A673 (cell line): ENCODE results near the gene ACVRL1. TPM values are rescaled to one million over a fixed set of nuclear protein-coding genes. Genes with fewer than 3 reads are reported as not detected.
A peak's percentile ranks its signal among the peaks of the same experiment; 100 is the strongest.

Source experiments
- BruUV-seq: library from RNA; stranded (reverse); fragments of 400-500 nt; replicated peaks from 2 replicates; lab custom pipeline; 2021; lab: Mats Ljungman, UMichigan
- CTCF ChIA-PET: fragments of 300-600 bp; sonication (Branson Sonifier 250); formaldehyde crosslinking; loops from one replicate; lab custom pipeline; 2022; ENCODE audit warnings: antibody characterized with exemption; lab: Charles Lee
- POLR2A ChIA-PET: fragments of 300-600 bp; sonication (Branson Sonifier 250); formaldehyde crosslinking; loops from one replicate; lab custom pipeline; 2022; ENCODE audit warnings: antibody characterized with exemption; ENCODE audit not compliant: low non-redundant PET; lab: Charles Lee
- DNase-seq: peaks from one replicate; pipeline ENCODE4 v3.0.0-alpha.2; 2015; ENCODE audit warnings: low spot score
- H3K27ac ChIP-seq: fragments of 200-600 bp; sonication (generic); 2 replicates; pipeline ENCODE4 v1.5.1; 2016; ENCODE audit warnings: mixed run types, low read depth, mild to moderate bottlenecking, mixed read lengths, antibody characterized with exemption, low read length; ENCODE audit not compliant: poor library complexity, severe bottlenecking
- H3K27me3 ChIP-seq: fragments of 200-600 bp; sonication (generic); replicated peaks from 2 replicates; pipeline ENCODE4 v1.6.1; 2017; ENCODE audit warnings: mixed run types, low read depth, mild to moderate bottlenecking, mixed read lengths, antibody characterized with exemption, low read length; ENCODE audit not compliant: insufficient read depth, poor library complexity
- H3K36me3 ChIP-seq: fragments of 200-600 bp; sonication (generic); 2 replicates; pipeline ENCODE4 v1.6.1; 2016; ENCODE audit warnings: mixed run types, mild to moderate bottlenecking, mixed read lengths, antibody characterized with exemption, low read length; ENCODE audit not compliant: insufficient read depth, poor library complexity, severe bottlenecking
- H3K4me1 ChIP-seq: fragments of 200-600 bp; sonication (generic); 2 replicates; pipeline ENCODE4 v1.6.1; 2017; ENCODE audit warnings: mixed run types, mild to moderate bottlenecking, mixed read lengths, antibody characterized with exemption, low read length; ENCODE audit not compliant: insufficient read depth, poor library complexity, severe bottlenecking
- H3K4me3 ChIP-seq: fragments of 200-600 bp; sonication (generic); 2 replicates; pipeline ENCODE4 v1.5.1; 2016; ENCODE audit warnings: low read depth, mixed run types, mild to moderate bottlenecking, mixed read lengths, low read length; ENCODE audit not compliant: poor library complexity, severe bottlenecking
- H3K9me3 ChIP-seq: fragments of 200-600 bp; sonication (generic); 2 replicates; pipeline ENCODE4 v1.6.1; 2016; ENCODE audit warnings: mixed run types, low read depth, mild to moderate bottlenecking, mixed read lengths, antibody characterized with exemption, low read length; ENCODE audit not compliant: poor library complexity, severe bottlenecking
- EZH2 ChIP-seq: fragments of 200-600 bp; sonication (generic); IDR thresholded peaks from 2 replicates; pipeline ENCODE4 v1.6.1; 2017; ENCODE audit warnings: borderline replicate concordance, low read depth, mild to moderate bottlenecking, mixed read lengths, antibody characterized with exemption, low read length; ENCODE audit not compliant: poor library complexity, severe bottlenecking
- intact Hi-C: fragments of 100-400 bp; cut with micrococcal nuclease; formaldehyde crosslinking; loops from one replicate; pipeline ENCODE4 v1.10.0; 2022; ENCODE audit not compliant: unreplicated experiment
- total RNA-seq: library from RNA; stranded (reverse); gene quantifications from 2 replicates; pipeline ENCODE4 v1.2.3, GENCODE V29; 2021
- TF ChIP-seq, protein P1 (sequence below): fragments of 300-800, 200-600 bp; sonication (generic); conservative IDR thresholded peaks from 2 replicates; pipeline ENCODE4 v1.5.1; 2017; ENCODE audit warnings: low read depth, mild to moderate bottlenecking, antibody characterized with exemption, low read length, moderate library complexity, mixed read lengths

The ACVRL1 gene
- total RNA-seq, 1 experiment from 2014 or later: 0.17 TPM

DNA sequence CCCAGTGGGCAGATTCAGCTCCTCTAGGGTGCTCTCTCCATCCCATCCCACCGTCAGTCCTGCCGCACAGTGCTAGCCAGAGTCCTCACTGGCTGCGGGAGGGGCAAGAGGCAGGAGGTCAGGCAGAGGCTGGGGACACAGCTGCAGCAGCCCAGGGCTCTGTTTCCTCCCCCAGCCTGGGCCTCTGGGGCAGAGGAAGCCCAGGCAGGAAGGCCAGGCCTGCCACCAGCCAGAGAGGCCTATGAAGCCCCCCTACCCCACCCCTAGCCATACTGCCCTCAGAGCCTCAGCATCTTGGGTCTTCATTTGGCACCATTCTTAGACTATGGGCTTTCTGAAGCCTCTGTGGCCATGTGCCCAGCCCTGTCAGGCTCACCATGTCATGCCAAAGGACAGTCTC lies 3.4 kb downstream of the ACVRL1 start:
- TF ChIP-seq EZH2: no peak
- TF ChIP-seq, protein P1, sequence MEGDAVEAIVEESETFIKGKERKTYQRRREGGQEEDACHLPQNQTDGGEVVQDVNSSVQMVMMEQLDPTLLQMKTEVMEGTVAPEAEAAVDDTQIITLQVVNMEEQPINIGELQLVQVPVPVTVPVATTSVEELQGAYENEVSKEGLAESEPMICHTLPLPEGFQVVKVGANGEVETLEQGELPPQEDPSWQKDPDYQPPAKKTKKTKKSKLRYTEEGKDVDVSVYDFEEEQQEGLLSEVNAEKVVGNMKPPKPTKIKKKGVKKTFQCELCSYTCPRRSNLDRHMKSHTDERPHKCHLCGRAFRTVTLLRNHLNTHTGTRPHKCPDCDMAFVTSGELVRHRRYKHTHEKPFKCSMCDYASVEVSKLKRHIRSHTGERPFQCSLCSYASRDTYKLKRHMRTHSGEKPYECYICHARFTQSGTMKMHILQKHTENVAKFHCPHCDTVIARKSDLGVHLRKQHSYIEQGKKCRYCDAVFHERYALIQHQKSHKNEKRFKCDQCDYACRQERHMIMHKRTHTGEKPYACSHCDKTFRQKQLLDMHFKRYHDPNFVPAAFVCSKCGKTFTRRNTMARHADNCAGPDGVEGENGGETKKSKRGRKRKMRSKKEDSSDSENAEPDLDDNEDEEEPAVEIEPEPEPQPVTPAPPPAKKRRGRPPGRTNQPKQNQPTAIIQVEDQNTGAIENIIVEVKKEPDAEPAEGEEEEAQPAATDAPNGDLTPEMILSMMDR: no peak
- Histone ChIP-seq H3K27ac (no peak overlapping the region), H3K4me3 (no peak overlapping the region), H3K9me3 (no peaks in the 10 kb centered on the region), H3K27me3 (no peaks in the 10 kb centered on the region), H3K4me1 (peaks cover 28% of the 10 kb centered on the region), H3K36me3 (no peaks in the 10 kb centered on the region)
- intact Hi-C loops: no loop called here
- DNase-seq: no peak
- no TSS peak for BruUV-seq
- CTCF ChIA-PET: no interaction called here
- POLR2A ChIA-PET: no interaction called here

DNA sequence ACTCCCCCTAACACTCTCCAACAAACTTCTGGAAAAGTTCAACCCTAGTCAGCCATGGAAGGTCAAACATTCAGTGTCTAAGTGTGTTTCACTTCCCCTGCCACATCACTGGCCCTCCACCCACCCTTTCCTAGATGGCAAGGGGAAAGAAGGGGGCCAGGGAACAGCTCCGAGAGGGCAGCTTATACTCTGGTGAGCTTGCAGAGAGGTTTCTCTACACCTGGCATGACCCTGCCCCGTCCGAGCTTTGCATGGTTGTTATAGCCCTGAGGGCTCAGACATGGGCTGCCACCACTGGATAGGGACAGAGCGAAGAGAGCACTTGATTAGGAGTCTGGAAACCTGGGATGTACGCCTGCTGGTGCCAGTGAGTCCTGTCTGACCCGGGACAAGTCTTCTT lies 4.0 kb downstream of the ACVRL1 start:
- H3K4me1 ChIP-seq: peaks cover 22% of the 10 kb centered on the region
- ChIA-PET CTCF (interaction anchor here (0.6 kb wide), 1 partner anchor 25 kb away, joined by 3 read pairs; no protein-coding TSS in a partner anchor), POLR2A (no interaction called here)
- H3K9me3 ChIP-seq: no peaks in the 10 kb centered on the region
- no peak overlapping the region for H3K4me3 ChIP-seq
- H3K27ac ChIP-seq: no peak overlapping the region
- TF ChIP-seq EZH2: no peak
- TF ChIP-seq, protein P1: no peak
- H3K27me3 ChIP-seq: no peaks in the 10 kb centered on the region
- no TSS peak for BruUV-seq
- intact Hi-C loops: no loop called here
- no peak for DNase-seq
- no peaks in the 10 kb centered on the region for H3K36me3 ChIP-seq

DNA sequence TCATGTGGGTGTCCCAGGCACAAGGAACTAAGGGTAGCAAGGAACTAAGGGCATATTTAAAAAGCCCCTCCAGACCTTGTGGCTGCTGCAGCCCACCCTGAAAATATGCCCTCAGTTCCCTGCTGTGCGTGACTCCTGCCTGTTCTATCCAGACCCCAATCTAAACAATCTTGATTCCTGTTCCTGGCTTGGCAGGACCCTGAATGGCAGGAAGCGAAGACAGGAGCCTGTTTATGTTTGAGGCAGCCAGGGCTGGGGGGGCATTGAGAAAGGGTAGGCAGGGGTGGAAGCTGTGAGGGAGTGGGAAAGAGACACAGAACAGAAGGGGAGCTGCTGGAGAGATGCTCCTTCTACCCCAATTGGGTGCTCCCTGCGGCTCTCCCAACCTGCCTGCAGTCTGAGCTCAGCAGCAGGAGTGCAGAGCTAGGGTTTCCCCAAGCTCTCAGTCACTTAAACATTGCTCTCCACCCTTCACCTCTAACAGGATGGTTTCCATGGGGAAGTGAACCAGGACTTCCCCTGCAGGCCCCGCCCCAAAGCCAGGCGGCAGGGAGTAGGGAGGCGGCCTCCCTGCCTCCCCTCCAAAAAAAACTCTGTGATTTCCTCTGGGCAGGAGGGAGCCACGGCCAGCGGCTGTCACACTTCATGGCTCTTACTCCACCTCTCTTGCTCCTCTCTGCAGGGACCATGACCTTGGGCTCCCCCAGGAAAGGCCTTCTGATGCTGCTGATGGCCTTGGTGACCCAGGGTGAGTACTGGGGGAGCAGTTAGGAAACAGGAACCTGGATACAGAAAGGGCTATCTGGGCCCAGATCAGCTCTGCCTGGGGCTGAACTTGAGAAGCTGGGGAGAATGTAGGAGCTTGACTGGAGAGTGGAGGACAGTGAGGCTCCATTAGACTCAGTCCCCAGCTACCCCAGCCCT lies 4.7 kb downstream of the ACVRL1 start:
- no peaks in the 10 kb centered on the region for H3K27me3 ChIP-seq
- H3K36me3 ChIP-seq: no peaks in the 10 kb centered on the region
- DNase-seq: peak; percentile 18
- no peak for TF ChIP-seq EZH2
- TF ChIP-seq, protein P1: no peak
- POLR2A ChIA-PET: no interaction called here
- intact Hi-C loops: no loop called here
- H3K4me1 ChIP-seq: peaks cover 18% of the 10 kb centered on the region
- no peaks in the 10 kb centered on the region for H3K9me3 ChIP-seq
- no TSS peak for BruUV-seq
- H3K27ac ChIP-seq: no peak overlapping the region
- CTCF ChIA-PET: interaction anchor here (0.6 kb wide), 1 partner anchor 25 kb away, joined by 3 read pairs; no protein-coding TSS in a partner anchor
- no peak overlapping the region for H3K4me3 ChIP-seq
